ENCODE measurements around the gene SND1. TPM values are rescaled to one million over a fixed set of nuclear protein-coding genes. Genes with fewer than 3 reads are reported as not detected.

SND1 gene
- total and polyA plus RNA-seq, 10 of the 15 experiments (the other 5 are each of a cell fraction or from before 2014, with no cell fraction given): 52.4 to 270 (median 146) TPM

DNA sequence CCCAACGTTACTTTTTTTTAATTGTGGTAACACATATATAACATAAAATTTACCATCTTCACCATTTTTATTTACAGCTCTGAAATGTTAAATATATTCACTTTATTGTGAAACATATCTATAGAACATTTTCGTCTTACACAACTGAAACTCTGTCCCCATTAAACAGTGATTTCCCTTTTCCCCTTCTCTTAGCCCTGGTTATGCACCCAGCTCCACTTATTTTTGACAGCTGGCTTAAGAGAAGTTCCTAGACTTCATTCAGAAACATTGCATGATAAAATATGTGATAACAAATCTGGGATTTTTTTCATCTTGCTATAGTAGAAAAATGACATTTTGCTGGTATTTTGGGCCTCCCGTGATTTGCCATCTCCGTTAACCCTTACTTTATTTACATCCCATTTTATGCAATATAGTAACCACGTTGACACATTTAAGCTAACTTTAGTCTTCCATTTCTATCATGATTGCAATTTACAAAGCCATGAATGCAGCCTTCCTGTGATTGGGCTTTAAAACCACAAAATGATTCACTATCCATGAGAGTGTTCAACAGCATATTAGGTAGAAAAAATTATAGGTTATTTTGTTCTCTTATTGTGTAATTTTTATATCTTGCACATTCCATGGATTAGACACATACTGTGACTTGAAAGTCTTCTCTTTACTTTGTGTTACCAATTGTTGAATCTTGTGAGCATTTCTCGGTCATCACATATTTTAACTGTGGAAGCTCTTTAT, 139.6 kb downstream of the SND1 start:
- H3K4me2 ChIP-seq (ENCODE audit: control insufficient read depth, insufficient read depth): no peak overlapping the region
- WGBS (ENCODE audit: insufficient coverage, insufficient replicate concordance, low lambda C conversion rate, missing lambda C conversion rate): 91% methylated on average over 6 of the region's 6 CpGs
- FAIRE-seq: no peak
- no peak overlapping the region for H3K4me3 ChIP-seq
- peaks cover 3% of the 10 kb centered on the region; the same call in 1 of the 2 replicates for H4K20me1 ChIP-seq (ENCODE audit: control insufficient read depth, insufficient read depth)
- H2AFZ ChIP-seq (ENCODE audit: control insufficient read depth, low read depth, low read length): no peak overlapping the region
- ChIA-PET CTCF (interaction anchor here (0.7 to 5.5 kb wide), 27 partner anchors 8 to 418 kb away, joined by 3 to 33 read pairs (median 6); no protein-coding TSS in a partner anchor), POLR2A (interaction anchor here (1.8 kb wide), 1 partner anchor 34 kb away, joined by 4 read pairs; no protein-coding TSS in a partner anchor), RAD21 (ENCODE audit: unreplicated experiment) (interaction anchor here (0.8 to 2.0 kb wide), 6 partner anchors 10 to 418 kb away, joined by 3 to 9 read pairs (median 4); no protein-coding TSS in a partner anchor), SMC1A (ENCODE audit: uncharacterized antibody, unreplicated experiment) (interaction anchor here (0.9 to 2.6 kb wide), 11 partner anchors 10 to 418 kb away, joined by 3 to 16 read pairs (median 5); no protein-coding TSS in a partner anchor)
- no peaks in the 10 kb centered on the region for H3K27me3 ChIP-seq (replicated peaks in 1 of 2; ENCODE audit: control insufficient read depth in 2 of 2, insufficient read depth in 2 of 2, low read length in 1 of 2)
- TF ChIP-seq PBX3 (IDR thresholded peaks at IDR 0.05; ENCODE audit: insufficient replicate concordance, low read depth, low read length): no peak
- no peak for TF ChIP-seq FOS (IDR thresholded peaks at IDR 0.05; ENCODE audit: borderline replicate concordance, extremely low read depth, insufficient read length)
- TF ChIP-seq CEBPB (IDR thresholded peaks at IDR 0.05; ENCODE audit: borderline replicate concordance in 1 of 2, low read depth in 2 of 2, low read length in 2 of 2): no peak
- no peak for TF ChIP-seq RAD51 (IDR thresholded peaks at IDR 0.05)
- TF ChIP-seq ATF2 (IDR thresholded peaks at IDR 0.05; ENCODE audit: low read length): no peak
- TF ChIP-seq HDAC6 (IDR thresholded peaks at IDR 0.05; ENCODE audit: unreplicated experiment): no peak
- TF ChIP-seq NKRF (conservative IDR thresholded peaks at IDR 0.05): no peak
- intact Hi-C loops (cut with micrococcal nuclease; ENCODE audit: unreplicated experiment) (no loop called here), in situ Hi-C loops (cut with MboI) (no loop called here)
- no peak overlapping the region for H3K27ac ChIP-seq (ENCODE audit: control insufficient read depth, insufficient read depth)
- H3K9me3 ChIP-seq (replicated peaks; ENCODE audit: control insufficient read depth, insufficient read depth, low read length): no peaks in the 10 kb centered on the region
- H3K79me2 ChIP-seq (ENCODE audit: control insufficient read depth, insufficient read depth, low read length): peaks cover 26% of the 10 kb centered on the region
- ATAC-seq: no peak
- BruUV-seq (replicated peaks): no TSS peak
- DNase-seq (ENCODE audit: low read depth, low spot score): no peak
- no peak overlapping the region for H3K9ac ChIP-seq (ENCODE audit: control insufficient read depth, insufficient read depth, low read length)
- peaks cover 1 to 9% of the 10 kb centered on the region in 2 experiments for H3K36me3 ChIP-seq (ENCODE audit: control insufficient read depth in 2 of 2, insufficient read depth in 2 of 2, low read length in 1 of 2)
- peaks cover 5% of the 10 kb centered on the region; the same call in 1 of the 2 replicates for H3K4me1 ChIP-seq (ENCODE audit: control insufficient read depth, insufficient read depth, low read length)

All from GM12878 (cell line).